HG03139 (cell line): Measurements from ENCODE around the gene XXYLT1.
A peak's percentile ranks its signal among the peaks of the same experiment; 100 is the strongest.
"Not testable (repeated sequence)": the region's sequence is repeated elsewhere in the genome, so short reads cannot be mapped to it uniquely, and the experiment has no call there.

ENCODE experiments used
- ATAC-seq: cut with Tn5 transposase; IDR thresholded peaks from one replicate; pipeline ENCODE4 v1.9.1; 2021; ENCODE audit not compliant: unreplicated experiment

XXYLT1 gene

DNA sequence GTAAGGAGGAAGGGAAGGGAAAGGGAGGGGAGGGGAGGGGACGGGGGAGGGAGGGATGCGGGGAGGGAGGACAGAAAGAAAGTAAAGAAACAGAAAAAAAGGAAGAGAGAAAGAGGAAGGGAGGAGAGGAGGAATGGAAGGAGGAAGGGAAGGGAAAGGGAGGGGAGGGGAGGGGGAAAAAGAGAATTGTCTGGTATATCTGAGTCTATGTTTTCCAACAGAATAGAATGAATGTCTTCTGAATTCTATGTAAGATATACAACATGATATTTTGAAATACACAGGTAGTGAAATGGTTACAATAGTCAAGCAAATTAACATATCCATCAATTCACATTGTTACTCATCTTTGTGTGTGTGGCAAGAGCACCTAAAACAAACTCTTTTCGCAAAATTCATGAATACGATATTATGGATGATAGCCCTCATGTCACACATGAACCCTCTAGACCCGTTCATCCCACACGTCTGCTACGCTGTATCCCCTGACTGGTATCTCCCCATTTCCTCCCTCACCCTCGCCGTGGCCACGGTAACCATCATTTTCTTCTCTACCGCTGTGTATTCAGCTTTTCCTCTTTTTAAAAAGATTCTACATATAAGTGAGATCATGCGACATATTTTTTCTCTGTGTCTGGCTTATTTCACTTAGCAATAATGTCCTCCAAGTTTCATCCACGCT, 168.9 kb downstream of the XXYLT1 start:
- no peak for ATAC-seq

DNA sequence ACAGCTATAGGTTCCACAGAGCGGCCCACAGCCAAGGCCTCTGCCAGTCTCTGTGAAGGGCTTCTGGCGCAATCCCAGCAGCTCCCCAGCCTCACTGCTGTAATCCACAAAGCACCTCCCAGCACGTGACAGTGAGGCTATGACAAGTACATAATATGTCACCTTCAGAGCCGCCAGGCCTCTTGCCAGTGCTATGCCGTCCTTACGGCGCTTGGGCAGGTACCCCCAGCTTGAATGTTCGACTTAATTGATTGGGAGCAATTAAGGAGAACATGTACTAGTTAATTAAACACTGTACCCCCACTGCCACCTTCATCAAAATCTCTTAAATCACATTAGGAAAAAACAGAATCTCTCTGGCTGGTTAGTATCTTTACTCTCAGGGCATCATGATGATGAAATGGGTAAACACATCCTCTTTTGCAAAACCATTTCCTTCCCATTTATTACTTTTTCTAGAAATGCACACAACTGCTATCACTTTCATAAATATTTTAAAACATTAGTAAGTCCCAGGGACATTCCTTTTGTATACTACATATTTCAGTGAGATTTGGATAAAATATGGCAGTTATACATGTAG, 169.9 kb downstream of the XXYLT1 start:
- ATAC-seq, result no peak

DNA sequence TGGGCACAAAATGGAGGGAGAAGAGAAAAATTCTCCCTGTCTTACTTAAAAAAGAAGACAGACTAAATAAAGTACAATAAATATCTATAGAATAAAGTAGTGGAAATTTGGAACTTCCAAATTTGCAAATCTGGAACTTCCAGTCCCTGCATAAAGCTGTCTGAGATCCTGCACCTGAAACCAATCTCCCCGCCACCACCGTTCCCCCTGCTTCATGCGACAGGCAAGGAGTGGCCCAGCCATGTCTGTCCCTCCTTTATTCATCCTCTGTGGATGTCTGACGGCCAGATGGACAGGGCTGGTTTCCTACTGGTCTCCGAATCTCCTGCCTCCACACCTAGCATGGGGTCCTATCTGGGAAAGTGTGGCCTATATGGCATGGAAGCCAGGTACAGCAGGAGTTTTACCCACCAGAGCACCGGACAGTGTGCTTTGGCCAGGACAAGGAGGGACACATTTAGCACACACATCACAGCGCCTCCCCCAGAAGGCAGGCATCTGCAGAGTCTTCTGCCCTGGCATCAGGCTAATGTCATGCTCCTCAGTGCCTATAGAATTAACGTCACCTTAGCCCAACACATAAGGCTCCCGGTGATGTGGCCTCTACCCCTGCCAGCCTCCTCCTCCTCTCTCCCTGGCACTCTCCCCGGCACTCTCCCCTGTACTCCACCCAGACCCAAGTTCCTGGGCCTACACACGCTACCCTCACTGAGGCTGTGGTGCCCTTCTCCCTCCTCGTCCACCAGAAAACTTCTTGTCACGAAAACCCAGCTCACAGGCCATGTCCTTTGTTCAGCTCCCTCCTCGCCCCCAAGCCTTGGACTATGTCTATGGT, 170.8 kb downstream of the XXYLT1 start:
- no peak for ATAC-seq

DNA sequence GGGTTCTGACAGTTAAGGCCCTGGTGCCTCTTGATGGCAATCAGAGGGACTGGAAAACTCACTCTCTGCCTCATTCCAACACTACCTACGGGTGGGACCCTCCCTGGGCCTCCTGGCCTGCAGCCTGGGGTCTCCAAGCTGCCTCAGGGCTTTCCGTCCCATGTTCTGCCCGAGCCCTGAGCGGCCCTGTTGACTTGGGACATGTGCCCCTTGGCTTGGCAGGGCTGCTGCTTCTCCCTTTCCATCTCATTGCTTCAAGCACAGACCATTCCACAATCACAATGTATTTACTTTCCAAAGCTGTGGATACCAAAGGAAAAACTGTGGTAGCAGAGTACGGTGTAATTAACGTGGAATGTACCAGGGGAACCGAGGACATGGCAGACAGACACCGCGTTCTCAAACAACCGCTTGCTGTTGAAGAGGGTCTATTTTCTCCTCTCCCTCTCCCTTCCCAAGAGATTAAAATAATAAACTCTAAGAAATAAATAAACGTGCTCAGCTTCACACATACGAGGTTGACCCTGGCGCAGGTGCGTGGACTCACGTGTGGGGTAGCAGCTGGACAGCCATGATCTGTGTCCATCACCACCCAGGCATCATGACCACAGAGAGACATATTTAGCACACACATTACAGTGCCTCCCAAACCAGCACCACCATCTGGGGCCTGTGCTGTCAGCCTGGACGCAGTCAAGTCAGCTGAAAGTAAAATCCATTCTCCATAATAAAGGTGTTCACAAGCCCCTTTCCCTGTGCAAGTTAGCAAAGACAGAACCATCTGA, 172.0 kb downstream of the XXYLT1 start:
- no peak for ATAC-seq

DNA sequence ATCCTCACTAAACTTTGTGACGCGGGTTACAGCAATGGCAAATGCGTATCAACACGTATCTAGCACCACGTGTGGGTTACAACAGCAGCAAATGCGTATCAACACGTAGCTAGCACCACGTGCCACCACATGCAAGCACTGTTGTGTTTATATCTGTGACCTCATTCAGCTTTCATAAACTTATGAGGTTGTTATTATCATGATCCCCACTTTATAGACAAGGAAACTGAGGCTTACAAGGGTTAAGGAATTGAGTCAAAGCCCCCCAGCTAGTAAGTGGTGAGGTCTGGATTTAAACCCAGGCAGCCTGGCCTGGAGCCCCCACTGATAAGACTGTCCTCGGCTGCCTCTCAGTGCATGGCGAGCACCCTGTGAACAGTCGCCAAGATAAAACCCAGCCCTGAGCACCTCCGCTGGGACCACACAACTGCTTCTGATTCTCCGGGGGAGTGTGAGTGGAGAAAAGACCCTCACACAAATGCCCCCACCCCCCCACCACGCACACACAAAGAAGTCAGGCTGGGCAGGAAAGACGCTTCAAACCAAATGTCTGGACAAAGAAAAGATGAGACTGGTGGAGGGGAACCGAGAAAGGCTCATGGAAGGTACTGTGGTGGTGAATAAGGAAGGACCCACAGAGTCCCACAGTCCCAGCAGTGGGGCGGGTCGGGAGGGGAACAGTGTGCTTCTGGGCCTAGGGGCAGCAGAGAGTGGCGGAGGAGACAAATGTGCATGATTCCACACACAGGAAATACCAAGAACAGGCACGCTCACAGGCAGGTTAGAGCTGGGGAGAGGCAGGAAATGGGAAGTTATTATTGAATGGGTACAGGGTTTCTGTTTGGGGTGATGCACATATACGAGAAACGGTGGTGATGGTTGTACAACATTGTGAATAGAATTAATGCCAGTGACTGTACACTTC, 173.4 kb downstream of the XXYLT1 start:
- ATAC-seq, result no peak

DNA sequence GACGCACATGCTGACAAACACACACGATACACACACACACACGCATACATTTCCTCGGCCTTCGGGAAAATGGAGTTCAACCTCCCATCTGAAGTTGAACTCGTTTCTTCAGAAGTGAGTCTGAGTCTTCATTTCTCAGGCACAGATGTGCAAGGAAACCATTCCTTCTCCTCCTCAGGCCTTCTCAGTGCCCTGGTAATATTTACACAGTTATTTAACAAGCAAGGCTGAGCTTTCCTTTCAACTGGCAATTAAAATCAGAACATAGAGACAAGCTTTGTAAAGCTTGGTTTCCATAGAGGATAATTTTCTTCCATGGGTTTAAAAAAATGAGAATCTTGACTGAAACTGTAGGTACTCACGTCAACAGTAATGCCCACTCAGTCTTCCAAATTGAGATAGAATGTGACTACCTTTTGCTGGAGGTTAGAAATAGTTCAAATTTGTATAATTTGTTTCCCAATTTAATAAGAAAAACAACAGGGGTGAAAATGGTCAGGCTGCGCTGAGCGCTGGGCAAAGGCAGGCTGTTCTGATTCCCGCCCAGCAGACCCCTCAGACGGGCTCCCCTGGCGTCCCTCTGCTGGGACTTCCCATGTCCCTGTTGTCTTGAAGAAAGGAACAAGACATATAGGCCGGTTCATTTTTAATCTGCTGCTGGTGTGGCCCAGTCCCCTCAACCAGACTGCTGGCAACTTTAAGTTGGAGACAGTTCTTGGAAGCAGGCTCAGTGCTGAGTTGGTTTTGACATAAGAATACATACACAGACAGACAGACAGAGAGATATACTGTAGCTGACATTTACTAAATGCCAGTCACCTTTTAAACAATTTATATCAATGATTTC, 174.3 kb downstream of the XXYLT1 start:
- no peak for ATAC-seq

DNA sequence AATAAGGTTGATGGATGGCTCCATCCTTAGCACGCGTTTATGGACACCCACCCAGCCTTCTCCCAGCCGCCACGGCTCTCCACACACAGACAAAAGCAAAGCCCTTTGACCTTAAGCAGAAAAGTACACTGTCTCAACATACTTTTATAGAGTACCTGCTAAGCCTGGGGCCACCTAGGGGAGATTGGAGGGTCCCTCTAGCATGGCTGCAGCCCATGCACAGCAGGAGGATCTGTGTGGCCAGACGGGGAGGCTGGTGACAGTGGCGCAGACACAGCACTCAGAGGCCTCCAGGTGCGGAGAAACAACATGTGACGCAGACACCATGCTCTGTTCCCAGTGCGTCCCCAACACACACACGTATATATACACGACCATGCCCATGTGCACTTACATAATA, 174.9 kb downstream of the XXYLT1 start:
- no peak for ATAC-seq

DNA sequence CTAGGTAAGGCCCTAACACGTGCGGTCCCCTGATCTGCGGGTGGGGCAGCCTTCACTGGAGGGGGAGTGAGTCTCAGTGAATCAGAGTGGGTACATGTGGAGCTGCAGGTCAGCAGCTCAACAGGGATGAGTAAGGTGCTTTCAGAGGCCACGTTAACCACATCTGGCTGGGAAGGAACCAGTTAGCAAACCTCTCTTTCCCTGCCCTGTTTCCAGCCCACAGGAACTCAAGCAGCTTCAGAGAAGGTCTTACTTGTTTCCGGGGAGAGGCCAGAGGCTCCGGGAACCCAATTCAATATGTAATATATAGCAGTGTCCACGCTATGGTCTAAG, 175.3 kb downstream of the XXYLT1 start:
- ATAC-seq, result no peak

DNA sequence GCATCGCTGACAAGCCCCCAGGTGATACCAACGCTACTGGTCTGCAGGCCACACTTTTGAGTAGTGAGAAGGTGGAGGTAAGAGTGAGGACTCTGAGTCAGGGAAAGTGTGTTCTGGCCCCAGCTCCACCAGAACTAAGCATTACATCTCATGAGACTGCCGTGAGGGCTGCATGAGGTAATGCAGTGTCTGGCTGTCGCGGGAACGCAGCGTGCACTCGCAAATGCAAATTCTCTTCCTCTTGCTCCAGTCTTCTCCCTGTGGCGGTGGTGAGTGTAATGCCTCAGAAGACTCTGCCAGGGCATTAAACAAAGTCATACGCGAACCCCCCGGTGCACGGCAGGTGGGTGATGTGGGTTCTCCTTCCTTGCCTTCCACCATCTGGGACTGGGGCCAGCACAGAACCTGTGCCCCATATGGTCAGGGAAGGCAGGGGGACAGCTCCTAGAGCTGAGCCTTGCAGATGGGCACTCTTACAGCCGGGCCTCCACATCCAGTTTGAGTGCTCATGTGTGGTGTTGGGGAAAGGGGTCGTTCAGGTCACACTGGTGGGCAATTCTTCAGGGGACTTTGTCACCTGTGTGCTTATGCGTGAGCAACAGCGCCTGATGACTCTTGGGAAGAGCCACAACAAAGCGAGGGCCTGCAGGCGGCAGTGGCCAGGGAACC, 175.8 kb downstream of the XXYLT1 start:
- ATAC-seq, result peak; percentile 59

DNA sequence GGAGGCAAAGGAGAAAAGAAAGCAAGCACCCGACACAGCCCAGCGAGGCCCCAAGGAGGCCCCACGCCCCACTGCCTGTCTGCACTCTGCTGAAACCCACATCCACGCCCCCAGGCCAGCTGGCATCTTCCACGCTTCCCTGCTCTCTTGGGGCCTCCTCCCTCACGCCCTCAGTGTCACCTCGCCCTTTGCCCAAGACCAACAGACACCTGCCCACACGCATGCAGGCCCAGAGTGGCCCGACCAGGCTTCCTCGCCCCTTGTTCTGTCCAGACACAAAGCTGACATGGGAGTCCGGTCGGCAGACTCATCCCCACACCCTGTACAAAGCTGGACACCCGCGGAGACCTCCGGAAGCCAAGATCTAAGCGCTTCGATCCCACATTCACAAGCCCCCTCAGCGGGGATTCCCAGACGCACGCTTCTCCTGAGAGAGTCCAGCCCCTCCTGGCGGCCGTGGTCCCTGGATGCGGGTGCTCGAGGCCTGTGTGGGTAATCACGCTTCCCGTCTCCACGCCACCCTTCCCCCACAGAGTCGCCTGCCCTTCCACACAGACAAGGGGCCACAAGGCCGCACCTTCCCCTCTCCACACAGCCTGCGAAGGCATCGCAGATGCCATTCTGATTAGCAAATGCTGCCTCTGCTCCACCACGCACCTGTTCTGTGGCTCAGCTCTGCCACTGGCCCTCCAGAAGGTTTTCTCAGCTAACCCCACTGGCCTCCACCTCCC, 176.6 kb downstream of the XXYLT1 start:
- peak; percentile 64 for ATAC-seq

DNA sequence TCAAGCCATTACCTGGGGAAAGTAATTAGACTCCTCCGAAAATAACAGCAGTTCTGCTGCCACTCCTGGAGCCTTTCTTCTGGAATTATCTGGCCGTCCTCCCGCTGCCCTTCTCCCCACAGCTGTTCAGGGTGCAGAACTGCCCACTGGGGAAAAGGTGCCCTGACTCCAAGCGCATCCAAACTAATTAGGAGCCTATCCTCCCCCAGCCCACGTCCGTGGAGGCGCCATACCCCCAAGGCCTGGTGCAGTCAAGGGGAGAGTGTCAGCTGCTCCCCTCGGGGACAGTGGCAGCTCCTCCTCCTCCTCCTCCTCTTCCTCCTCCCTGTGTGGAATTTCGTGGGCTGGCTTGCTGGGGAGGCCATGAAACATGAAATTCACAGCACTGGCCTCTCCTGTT, 177.2 kb downstream of the XXYLT1 start:
- no peak for ATAC-seq

DNA sequence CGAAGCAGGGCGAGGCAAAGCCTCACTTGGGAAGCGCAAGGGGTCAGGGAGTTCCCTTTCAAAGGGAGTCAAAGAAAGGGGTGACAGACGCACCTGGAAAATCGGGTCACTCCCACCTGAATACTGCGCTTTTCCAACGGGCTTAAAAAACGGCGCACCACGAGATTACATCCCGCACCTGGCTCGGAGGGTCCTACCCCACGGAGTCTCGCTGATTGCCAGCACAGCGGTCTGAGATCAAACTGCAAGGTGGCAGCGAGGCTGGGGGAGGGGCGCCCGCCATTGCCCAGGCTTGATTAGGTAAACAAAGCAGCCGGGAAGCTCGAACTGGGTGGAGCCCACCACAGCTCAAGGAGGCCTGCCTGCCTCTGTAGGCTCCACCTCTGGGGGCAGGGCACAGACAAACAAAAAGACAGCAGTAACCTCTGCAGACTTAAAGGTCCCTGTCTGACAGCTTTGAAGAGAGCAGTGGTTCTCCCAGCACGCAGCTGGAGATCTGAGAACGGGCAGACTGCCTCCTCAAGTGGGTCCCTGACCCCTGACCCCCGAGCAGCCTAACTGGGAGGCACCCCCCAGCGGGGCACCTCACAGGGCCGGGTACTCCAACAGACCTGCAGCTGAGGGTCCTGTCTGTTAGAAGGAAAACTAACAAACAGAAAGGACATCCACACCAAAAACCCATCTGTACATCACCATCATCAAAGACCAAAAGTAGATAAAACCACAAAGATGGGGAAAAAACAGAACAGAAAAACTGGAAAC, 182.9 kb downstream of the XXYLT1 start:
- ATAC-seq, result not testable (repeated sequence)

DNA sequence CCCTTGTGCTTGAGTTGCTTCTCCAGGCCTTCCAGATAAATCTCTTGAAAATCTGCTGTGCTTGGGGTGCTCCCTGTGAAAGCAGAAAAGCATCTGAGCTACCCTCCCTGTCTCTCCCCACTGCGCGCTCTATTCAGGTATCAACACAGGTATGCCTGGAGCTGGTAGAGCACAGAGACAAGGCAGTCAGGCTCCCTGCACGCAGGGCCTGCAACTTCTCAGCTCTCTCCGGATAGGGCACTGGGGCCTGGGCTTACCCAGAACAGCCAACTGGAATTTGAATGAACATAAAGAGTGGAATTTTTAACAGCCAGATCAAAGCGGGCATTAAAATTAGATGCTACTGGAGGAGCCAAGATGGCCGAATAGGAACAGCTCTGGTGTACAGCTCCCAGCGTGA, 183.6 kb downstream of the XXYLT1 start:
- no peak for ATAC-seq

DNA sequence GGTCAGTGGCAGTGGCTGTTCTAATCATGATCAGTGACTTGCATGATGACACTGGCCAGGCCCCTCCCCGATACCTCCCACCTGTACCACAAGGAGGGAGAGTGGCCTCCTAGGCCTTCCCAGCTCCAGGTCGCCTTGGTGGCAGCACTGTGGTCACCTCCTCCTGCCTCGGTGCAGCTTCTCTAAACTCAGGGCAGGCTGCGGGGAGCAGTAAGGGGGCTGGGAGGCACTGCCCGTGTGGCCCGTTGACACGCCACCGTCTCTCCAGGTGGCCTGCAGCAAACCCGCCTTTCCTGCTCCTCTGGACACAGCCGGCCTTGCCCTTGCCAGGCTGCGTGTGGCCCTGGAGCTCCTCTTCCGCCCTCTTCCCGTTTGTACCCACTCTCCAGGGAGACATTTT, 184.1 kb downstream of the XXYLT1 start:
- ATAC-seq, result no peak

DNA sequence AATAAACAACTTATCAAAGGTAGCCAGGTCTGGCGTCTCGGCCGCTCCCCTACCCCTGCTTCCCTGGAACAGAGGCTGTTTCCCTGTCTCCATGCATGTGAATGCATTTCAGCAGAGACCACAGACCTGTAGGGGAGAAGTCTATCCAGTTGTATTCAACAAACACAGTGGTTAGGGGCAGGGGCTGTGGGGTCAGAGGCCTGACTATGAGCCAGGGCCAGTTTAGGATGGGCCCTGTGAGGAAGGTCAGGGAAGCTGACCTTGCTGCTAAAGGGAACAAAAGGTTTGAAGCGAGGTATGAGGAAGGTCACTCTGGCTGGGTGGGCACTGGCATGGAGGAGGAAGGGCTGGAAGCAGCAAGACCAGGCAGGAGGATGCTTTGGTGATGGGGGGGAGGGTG, 184.6 kb downstream of the XXYLT1 start:
- ATAC-seq, result no peak

DNA sequence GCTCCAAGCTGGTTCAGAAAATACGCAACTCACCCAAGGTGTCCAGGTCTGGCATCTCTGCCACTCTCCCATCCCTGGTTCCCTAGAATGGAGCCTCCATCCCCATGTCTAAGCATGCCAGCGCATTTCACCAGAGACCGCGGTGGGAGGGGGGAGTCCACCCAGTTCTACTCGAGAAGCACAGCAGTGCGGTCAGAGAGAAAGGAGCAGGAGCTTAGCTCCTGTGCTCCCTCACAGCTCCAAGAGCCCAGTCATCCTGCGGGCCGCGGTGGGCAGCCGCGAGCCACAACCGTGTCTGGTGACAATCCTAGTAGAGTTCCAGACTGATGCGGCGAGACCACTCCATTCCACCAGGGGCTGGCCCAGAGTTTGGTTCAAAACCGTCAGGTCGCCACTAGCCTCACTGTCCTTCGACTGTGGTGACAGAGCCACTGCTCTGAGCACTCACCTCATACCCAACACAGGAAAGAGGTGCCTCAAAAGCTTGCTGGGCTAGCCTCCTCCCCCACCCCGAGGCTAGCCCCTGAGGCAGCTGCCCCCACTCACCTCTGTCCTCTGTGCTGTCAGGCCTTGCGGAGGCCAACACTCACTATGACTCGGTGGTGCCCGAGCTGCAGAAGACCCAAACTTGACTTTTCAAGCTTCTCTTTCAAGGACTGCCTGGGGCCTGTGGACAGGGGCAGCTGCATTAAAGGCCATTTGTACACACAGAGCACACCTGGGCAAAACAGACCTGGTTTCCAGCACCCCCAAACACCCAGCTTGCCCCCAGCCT, 185.4 kb downstream of the XXYLT1 start:
- no peak for ATAC-seq

DNA sequence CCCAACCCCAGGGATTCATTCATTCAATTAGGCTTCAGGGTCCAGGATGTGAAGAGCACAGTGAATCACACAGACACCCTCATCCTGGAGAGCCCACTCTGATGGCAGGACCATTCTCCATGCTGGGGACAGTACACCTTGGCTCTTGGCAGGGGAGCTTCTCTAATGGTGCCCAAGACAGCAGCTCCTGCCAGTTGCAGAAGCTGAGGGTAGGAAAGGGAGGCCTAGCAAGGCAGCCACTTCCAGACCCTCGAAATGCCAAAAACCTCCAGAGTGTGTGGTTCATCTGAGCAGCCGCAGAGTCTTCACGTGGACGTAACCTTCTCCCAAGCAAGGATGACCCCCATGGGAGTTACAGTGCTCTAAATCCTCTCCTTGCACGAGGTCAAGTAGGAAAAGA, 186.2 kb downstream of the XXYLT1 start:
- ATAC-seq, result no peak
